ENCODE data around the gene CYP27B1.
"Not testable (repeated sequence)": the region's sequence is repeated elsewhere in the genome, so short reads cannot be mapped to it uniquely, and the experiment has no call there.

The CYP27B1 gene

DNA sequence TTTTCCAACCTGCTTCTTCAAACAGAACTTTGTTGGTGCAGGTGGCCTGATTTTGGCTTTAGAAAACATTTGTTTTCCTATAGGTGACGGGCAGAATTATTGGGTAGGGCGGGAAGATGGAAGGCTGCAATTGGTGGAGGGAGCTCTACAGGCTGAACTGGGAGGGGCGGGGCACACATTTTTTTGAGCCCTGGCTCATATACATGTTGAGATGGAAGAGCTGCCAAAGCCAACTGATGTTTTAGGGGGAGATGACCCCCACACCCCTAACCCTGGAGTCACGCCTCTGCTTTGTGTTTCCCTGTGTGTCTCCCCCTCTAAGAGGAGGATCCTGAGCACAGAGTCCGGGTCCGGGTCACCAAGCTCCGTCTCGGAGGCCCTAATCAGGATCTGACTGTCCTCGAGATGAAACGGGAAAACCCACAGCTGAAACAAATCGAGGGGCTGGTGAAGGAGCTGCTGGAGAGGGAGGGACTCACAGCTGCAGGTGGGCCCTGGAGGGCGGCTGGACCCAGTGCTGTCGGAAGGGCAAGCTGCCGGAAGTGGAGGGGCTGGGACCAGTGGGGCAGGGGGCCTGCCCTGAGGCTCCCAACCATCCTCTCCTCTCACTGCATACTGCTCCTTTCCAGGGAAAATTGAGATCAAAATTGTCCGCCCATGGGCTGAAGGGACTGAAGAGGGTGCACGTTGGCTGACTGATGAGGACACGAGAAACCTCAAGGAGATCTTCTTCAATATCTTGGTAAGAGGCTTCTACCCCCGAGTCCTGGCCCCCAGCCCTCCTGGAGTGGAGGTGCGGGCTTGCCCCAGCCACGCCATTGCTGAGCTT lies 46.9 kb downstream of the CYP27B1 start:
- DNase-seq, result no peak

DNA sequence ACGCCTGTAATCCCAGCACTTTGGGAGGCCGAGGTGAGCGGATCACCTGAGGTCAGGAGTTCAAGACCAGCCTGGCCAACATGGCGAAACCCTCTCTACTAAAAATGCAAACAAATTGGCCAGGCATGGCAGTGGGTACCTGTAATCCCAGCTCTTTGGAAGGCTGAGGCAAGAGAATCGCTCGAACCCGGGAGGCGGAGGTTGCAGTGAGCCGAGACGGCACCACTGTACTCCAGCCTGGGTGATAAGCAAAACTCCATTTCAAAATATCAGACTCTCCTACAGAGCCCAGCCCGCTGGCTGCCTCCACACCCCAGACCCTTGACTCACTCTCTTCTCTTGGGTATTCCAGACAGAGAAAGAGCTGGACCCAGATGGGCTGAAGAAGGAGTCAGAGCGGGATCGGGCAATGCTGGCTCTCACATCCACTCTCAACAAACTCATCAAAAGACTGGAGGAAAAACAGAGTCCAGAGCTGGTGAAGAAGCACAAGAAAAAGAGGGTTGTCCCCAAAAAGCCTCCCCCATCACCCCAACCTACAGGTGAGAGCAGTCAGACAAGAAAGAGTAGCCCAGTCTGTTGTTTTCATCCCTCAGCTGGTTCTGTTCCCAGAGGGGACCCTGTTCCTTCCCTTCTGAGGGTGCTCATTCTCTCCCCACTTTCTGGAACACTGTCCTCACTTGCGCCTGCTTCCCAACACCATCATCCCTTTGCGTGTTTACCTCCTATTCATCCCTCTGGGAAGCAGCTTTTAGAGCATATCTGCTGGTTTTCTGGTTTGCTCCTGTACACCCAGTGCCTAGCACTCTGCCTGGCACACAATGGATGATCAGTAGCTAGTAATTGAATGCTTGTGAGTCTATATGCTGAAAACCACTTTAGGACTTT lies 48.0 kb downstream of the CYP27B1 start:
- DNase-seq, result no peak

DNA sequence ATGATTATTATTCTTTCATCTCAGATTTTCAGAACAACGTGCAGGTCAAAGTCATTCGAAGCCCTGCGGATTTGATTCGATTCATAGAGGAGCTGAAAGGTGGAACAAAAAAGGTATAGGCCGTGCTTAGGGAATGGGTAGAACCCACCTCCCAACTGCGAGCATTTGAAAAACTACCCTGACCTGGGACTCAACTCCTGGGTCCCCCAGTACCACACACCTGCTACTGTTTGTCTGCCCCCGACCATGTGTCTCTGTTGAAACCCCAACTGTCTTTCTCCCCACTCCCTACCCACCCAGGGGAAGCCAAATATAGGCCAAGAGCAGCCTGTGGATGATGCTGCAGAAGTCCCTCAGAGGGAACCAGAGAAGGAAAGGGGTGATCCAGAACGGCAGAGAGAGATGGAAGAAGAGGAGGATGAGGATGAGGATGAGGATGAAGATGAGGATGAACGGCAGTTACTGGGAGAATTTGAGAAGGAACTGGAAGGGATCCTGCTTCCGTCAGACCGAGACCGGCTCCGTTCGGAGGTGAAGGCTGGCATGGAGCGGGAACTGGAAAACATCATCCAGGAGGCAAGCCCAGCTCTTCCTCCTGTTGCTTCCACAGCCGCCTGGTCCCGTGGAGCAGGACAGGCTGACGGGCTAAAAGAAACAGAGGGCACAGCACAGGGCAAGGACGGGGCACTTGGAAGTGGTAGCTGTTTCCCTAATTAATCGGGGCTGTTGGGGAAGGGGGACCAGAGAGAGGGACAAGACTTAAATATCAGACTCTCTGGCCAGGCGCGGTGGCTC lies 48.8 kb downstream of the CYP27B1 start:
- no peak for DNase-seq

DNA sequence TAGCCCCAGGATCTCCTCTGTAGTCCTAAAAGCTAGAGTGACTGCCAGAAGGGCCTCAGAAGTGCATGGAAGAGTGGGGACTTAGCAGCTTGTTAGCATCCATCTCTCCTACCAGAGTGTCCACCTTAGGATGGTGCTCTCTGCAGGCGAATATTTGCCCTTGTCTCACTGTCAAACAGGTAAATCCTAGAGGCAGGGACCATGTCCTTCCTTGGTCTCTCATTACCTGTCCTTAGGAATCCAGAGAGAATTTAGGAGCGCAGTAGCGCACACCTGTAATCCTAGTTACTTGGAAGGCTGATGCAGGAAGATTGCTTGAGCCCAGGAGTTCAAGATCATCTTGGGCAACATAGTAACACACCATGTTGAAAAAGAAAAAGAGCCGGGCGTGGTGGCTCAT lies 49.7 kb downstream of the CYP27B1 start:
- DNase-seq, result no peak

DNA sequence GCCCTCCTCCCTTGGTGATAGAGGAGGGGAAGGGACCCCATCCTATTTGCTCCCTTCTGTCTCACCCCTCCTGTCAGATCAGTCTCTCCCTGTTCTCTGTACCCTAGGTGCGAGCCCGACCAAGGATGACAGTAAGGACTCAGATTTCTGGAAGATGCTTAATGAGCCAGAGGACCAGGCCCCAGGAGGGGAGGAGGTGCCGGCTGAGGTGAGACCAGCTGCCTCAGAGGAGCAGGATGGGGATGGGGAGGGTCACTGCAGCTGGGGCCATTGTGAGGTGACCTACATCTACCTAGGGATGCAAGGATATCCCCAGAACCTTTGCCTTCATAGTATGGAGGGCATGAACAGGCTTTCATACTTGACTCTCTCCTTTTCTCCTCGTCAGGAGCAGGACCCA lies 50.6 kb downstream of the CYP27B1 start:
- no peak for DNase-seq

DNA sequence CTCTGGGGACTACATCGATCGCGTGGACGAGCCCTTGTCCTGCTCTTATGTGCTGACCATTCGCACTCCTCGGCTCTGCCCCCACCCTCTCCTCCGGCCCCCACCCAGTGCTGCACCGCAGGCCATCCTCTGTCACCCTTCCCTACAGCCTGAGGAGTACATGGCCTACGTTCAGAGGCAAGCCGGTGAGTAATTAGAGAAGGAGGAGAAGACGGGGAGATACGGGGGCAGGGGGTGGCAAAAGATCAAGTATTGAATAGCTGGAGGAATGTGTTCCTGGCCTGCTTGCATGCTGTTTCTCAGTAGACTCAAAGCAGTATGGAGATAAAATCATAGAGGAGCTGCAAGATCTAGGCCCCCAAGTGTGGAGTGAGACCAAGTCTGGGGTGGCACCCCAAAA lies 51.1 kb downstream of the CYP27B1 start:
- DNase-seq, result no peak

DNA sequence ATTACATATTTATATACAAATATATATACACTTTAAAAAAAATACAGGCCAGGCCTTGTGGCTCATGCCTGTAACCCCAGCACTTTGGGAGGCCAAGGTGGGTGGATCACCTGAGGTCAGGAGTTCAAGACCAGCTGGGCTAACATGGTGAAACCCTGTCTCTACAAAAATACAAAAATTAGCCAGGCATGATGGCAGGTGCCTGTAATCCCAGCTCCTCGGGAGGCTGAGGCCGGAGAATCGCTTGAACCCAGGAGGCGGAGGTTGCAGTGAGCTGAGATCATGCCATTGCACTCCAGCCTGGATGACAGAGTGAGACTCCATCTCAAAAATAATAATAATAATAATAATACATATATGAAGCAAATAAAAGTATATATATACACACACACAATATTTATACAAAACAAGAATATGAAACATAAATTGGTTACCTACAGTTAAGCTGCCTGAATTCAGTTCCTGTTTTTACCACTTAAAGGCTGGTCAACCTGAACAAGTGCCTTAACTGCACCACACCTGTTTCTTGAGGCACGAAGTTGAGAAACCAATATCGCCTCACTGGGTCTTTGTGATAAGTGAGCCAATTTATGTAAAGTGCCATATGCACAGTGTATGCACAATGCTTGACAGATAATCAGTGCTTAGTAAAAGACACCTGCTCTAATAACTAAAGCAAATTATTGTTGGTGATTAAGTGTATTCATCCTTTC lies 51.7 kb downstream of the CYP27B1 start:
- not testable (repeated sequence) for DNase-seq

DNA sequence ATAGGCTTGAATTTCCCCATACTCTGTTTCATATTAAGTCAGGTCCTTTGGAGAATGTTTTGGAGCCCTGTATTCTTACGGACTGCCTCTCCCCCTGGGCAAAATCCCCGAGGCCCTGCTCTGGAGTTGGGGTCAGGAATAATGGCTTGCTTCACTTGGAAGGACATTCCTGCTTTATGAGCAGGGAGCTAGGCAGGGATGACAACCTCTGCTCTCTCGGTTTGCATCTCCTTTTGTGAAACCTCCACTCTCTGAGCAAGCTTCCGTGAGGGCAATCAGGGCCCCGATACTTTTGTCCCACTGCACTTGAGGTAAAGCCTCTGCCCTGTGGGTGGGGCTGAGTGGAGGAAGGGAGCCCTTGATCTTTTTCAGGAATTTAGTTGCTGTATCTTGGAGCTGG lies 53.7 kb downstream of the CYP27B1 start:
- no peak for DNase-seq

DNA sequence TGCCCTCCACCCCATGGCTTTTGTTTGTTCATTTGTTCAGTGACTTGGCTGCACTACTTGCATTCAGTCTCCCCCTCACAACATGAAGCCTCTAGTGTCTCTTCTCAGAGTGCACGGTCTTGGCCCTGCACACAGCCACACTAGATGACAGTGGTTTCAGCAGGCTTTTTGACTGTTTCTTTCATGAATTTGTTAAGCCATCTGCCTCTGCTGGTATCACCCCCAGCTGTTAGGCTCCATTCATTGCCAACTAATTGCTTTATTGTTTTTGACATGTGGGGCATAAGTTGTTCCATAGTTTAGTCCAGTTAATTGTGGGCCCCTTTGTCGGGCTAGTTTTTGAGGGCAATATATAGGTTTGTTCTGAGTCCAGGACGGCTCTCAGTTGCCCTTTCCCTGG lies 54.2 kb downstream of the CYP27B1 start:
- DNase-seq, result no peak
